Smooth muscle cell (in vitro differentiated cells): ENCODE measurements around the gene SUMO3. TPM values are rescaled to one million over a fixed set of nuclear protein-coding genes. Genes with fewer than 3 reads are reported as not detected.

Experiments used
- DNase-seq: peaks from one replicate; lab custom pipeline; 2025; ENCODE audit not compliant: unreplicated experiment; lab: John Stamatoyannopoulos, UW
- H2AFZ ChIP-seq: fragments of 200-600 bp; sonication (generic); 2 replicates; pipeline ENCODE4 v1.6.0; 2016; ENCODE audit warnings: antibody characterized with exemption, low read depth, mild to moderate bottlenecking
- H3F3A ChIP-seq: fragments of 200-600 bp; sonication (generic); 2 replicates; pipeline ENCODE4 v1.6.0; 2017; ENCODE audit warnings: antibody characterized with exemption, low read depth
- H3K27ac ChIP-seq: fragments of 200-600 bp; sonication (generic); 2 replicates; pipeline ENCODE4 v1.5.1; 2016; ENCODE audit warnings: low read depth, mild to moderate bottlenecking
- H3K27me3 ChIP-seq: fragments of 200-600 bp; sonication (generic); 2 replicates; pipeline ENCODE4 v1.6.1; 2016; ENCODE audit warnings: low read depth, mild to moderate bottlenecking
- H3K36me3 ChIP-seq: fragments of 200-600 bp; sonication (generic); 2 replicates; pipeline ENCODE4 v1.5.1; 2016; ENCODE audit warnings: low read depth
- H3K4me1 ChIP-seq: fragments of 200-600 bp; sonication (generic); 2 replicates; pipeline ENCODE4 v1.5.1; 2016; ENCODE audit warnings: low read depth
- H3K4me2 ChIP-seq: fragments of 200-600 bp; sonication (generic); 2 replicates; pipeline ENCODE4 v1.6.0; 2016; ENCODE audit warnings: mild to moderate bottlenecking
- H3K4me3 ChIP-seq: fragments of 200-600 bp; sonication (generic); 2 replicates; pipeline ENCODE4 v1.5.1; 2016; ENCODE audit warnings: mild to moderate bottlenecking
- H3K79me2 ChIP-seq: fragments of 200-600 bp; sonication (generic); 2 replicates; pipeline ENCODE4 v1.6.0; 2016; ENCODE audit warnings: low read depth, mild to moderate bottlenecking
- H3K9ac ChIP-seq: fragments of 200-600 bp; sonication (generic); 2 replicates; pipeline ENCODE4 v1.6.0; 2016; ENCODE audit warnings: low read depth
- H3K9me3 ChIP-seq: fragments of 200-600 bp; sonication (generic); replicated peaks from 2 replicates; pipeline ENCODE4 v1.5.1; 2016; ENCODE audit warnings: low read depth
- H4K20me1 ChIP-seq: fragments of 200-600 bp; sonication (generic); 2 replicates; pipeline ENCODE4 v1.6.0; 2016; ENCODE audit warnings: low read depth
- CTCF ChIP-seq: fragments of 200-600 bp; sonication (generic); IDR thresholded peaks from 2 replicates; pipeline ENCODE4 v1.5.1; 2017; ENCODE audit warnings: borderline replicate concordance, mild to moderate bottlenecking, antibody characterized with exemption; ENCODE audit not compliant: insufficient read depth, poor library complexity, severe bottlenecking
- WGBS: methylation state at CpG from one replicate; pipeline ENCODE4 v1.1.7; 2016; ENCODE audit warnings: low lambda C conversion rate; 5-methylcytosine and 5-hydroxymethylcytosine counted together
- polyA plus RNA-seq: library from polyadenylated mRNA; unstranded; fragments of >200 nt; fragmentation: Nextera tagmentation; extraction: Ambion mirVana; gene quantifications from 2 replicates; pipeline ENCODE4 v1.2.1, GENCODE V29; 2016
- total RNA-seq: library from RNA; depleted of rRNA; stranded (reverse); fragments of >200 nt; gene quantifications from 2 replicates; pipeline ENCODE4 v1.2.3, GENCODE V29; 2014

The SUMO3 gene
- total and polyA plus RNA-seq, 2 experiments from 2014 or later, result 87.9 to 124 TPM

GRCh38 chr21:44764319-44765230 lies 53.3 kb downstream of the SUMO3 start:
- H3K36me3 ChIP-seq, result no peaks in the 10 kb centered on the region
- H3K27ac ChIP-seq, result no peak overlapping the region
- no peak for DNase-seq
- 86% methylated on average over 25 of the region's 26 CpGs for WGBS
- H3K9ac ChIP-seq, result no peak overlapping the region
- H3K9me3 ChIP-seq, result no peaks in the 10 kb centered on the region
- no peak overlapping the region for H3K4me2 ChIP-seq
- H2AFZ ChIP-seq, result no peak overlapping the region
- no peak for TF ChIP-seq CTCF
- H3K27me3 ChIP-seq, result no peaks in the 10 kb centered on the region
- H3F3A ChIP-seq, result no peaks in the 10 kb centered on the region
- H4K20me1 ChIP-seq, result no peaks in the 10 kb centered on the region
- no peaks in the 10 kb centered on the region for H3K4me1 ChIP-seq
- H3K79me2 ChIP-seq, result no peaks in the 10 kb centered on the region
- H3K4me3 ChIP-seq, result no peak overlapping the region

- H4K20me1 ChIP-seq, result no peaks in the 10 kb centered on the region
- H3K27ac ChIP-seq, result no peak overlapping the region
- no peak for TF ChIP-seq CTCF
- H3K79me2 ChIP-seq, result no peaks in the 10 kb centered on the region
- H3K4me1 ChIP-seq, result no peaks in the 10 kb centered on the region
- no peak for DNase-seq
- no peaks in the 10 kb centered on the region for H3F3A ChIP-seq
- H3K36me3 ChIP-seq, result no peaks in the 10 kb centered on the region
- H3K9ac ChIP-seq, result no peak overlapping the region
- 91% methylated on average over 21 of the region's 25 CpGs for WGBS
- no peaks in the 10 kb centered on the region for H3K9me3 ChIP-seq
- H3K4me3 ChIP-seq, result no peak overlapping the region
- H2AFZ ChIP-seq, result no peak overlapping the region
- no peaks in the 10 kb centered on the region for H3K27me3 ChIP-seq
- no peak overlapping the region for H3K4me2 ChIP-seq
Measured at GRCh38 chr21:44763451-44764318, 54.2 kb downstream of the SUMO3 start.

GRCh38 chr21:44763050-44763378 lies 54.8 kb downstream of the SUMO3 start:
- no peaks in the 10 kb centered on the region for H3K79me2 ChIP-seq
- H3F3A ChIP-seq, result no peaks in the 10 kb centered on the region

More at GRCh38 chr21:44763050-44763378, 54.8 kb downstream of the SUMO3 start:
- Histone ChIP-seq H4K20me1 (no peaks in the 10 kb centered on the region), H3K9me3 (no peaks in the 10 kb centered on the region), H2AFZ (no peak overlapping the region), H3K36me3 (no peaks in the 10 kb centered on the region), H3K27me3 (no peaks in the 10 kb centered on the region), H3K4me1 (no peaks in the 10 kb centered on the region), H3K4me2 (no peak overlapping the region), H3K27ac (no peak overlapping the region), H3K9ac (no peak overlapping the region), H3K4me3 (no peak overlapping the region)
- WGBS, result 95% methylated on average over 8 of the region's 8 CpGs
- TF ChIP-seq CTCF, result no peak
- DNase-seq, result no peak
